Stimulated activated CD4-positive, alpha-beta T cell treated with anti-CD3 and anti-CD28 coated beads, Interleukin-4, amount 100 ng/mL, for 24 hours (primary cell): ENCODE data around the gene LRRN3.

Experiments
- DNase-seq: peaks from one replicate; pipeline ENCODE4 v3.0.0-alpha.2; 2020

The LRRN3 gene

GRCh38 chr7:111108000-111108399, 17.1 kb downstream of the LRRN3 start:
- DNase-seq = no peak

DNA sequence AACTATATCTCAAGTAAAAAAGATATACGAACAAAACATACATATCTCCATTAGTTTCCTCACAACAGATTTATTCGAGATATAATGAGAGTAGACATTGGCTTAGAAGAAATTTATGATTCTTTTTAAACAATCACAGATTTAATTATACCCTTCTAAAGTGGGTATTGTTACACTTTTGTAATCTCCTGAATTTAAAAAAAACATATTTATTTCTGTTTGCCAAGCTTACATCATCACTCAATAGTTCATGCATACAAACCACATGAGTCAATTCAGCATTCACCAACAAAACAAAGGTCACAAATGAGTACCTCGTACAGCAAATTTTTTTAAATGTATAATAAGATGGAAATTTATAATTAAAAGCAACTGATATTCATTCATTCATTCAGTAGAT, 17.6 kb downstream of the LRRN3 start:
- no peak for DNase-seq

GRCh38 chr7:111112439-111112838, 21.5 kb downstream of the LRRN3 start:
- DNase-seq = no peak

GRCh38 chr7:111113263-111114017, 22.5 kb downstream of the LRRN3 start:
- no peak for DNase-seq

DNA sequence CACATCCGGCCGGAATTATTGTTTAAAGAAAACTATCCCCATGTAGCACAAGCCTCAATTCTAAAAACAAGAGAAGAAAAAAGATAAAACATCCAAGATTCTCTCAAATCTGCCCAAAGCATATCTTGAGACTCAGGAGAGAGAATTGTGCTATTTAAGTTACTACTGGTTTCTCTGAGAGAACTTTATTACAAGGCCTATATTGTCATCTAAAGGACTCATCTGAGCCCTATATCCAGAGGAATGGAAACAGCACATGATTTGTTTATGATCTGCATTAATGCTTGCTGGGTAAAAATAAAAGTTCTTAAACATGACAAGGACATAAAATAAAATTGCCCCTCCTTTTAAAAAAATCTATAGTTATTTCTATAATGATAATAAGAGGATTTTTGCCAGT, 25.0 kb downstream of the LRRN3 start:
- no peak for DNase-seq

GRCh38 chr7:111126987-111127386, 36.1 kb downstream of the LRRN3 start:
- DNase-seq = no peak

- no peak for DNase-seq
These were observed 38.5 kb downstream of the LRRN3 start for GRCh38 chr7:111129435-111129834.

DNA sequence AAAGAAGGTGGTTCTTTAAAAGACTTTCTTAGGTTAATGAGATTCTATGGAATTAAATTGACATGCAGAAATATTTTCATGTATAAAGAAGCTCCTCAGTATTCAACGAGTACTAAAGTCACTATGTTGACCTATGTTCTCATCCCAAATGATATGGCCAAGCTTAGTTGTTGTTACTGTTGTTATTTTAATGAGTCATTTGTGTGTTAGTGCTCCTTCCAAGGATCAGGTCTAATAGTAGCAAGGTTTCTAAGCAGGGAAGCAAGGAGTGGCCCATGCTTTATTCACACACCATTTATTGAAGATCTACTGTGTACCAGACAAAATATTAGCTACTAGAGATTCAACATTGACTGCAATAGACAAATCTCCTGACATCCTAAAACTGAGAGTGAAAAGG, 41.9 kb downstream of the LRRN3 start:
- DNase-seq = no peak

DNA sequence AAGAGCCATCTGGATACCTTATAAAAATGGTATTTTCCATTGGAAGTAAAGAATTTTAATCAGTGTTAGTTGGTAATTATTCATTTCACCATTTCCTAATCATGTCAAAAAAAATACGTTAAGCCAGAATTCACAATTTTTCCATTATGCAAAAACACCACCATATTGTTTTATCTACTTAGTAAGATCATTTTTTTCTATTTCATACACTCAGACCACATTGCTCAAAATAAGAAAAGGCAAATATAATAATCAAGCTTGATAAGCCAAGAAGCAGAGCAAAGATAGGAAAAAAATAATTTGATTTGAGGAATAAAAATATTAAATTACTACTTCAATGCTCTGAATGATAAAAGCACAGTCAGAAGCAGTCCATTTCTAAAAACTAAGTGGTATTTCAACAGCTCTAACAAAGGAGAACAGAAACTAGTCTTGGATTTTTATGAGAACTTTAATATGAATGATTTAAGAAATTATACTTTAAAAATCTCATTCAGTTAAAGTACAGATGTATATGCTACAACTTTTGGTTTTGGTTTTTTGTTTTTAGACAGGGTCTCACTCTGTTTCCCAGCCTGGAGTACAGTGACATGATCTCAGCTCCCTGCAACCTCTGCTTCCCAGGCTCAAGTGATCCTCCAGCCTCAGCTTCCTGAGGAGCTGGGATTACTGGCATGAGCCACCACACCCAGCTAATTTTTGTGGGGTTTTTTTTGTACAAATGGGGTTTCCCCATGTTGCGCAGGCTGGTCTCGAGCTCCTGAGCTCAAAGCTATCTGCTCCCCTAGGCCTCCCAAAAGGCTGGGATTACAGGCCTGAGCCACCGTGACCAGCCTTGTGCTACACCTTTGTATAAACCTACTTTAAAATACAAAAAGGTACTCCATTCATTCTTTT, 46.6 kb downstream of the LRRN3 start:
- DNase-seq = peak; percentile 50

DNA sequence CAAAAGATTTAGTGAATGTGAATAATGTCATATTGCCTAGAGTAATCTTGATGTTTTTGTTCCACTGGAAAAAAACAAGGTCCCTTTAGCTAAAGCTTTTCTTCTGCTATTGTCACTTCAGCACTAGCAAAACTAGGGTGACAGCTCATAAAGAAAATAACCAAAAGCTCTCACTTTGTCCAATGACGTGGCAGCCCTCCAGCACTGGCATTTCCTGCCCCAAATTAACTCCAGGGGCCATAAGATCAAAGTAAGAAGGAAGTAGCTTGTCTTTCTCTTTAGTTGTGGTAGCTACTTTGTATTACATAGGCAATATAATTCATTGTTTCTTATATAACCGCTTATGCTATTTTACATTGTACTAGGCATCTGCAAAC, 47.3 kb downstream of the LRRN3 start:
- peak; percentile 67 for DNase-seq

DNA sequence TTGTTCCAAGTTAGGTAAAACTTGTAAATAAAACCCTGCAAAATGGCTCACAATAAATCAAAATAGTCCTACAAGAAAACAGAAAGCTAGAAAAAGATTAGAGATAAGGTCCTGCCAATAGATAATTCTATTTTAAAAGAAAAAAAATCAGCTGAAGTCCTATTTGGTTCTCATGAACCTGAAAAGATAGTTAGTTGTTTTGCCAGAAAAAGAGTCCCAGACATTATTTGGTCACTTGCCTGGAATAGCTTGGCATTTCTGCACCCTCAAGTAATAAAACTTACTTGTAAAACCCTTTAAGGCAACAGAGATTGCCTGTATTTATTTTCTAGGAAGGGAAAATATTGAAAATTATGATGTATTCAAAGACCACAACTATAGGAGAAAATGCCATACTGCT, 47.7 kb downstream of the LRRN3 start:
- DNase-seq = no peak

DNA sequence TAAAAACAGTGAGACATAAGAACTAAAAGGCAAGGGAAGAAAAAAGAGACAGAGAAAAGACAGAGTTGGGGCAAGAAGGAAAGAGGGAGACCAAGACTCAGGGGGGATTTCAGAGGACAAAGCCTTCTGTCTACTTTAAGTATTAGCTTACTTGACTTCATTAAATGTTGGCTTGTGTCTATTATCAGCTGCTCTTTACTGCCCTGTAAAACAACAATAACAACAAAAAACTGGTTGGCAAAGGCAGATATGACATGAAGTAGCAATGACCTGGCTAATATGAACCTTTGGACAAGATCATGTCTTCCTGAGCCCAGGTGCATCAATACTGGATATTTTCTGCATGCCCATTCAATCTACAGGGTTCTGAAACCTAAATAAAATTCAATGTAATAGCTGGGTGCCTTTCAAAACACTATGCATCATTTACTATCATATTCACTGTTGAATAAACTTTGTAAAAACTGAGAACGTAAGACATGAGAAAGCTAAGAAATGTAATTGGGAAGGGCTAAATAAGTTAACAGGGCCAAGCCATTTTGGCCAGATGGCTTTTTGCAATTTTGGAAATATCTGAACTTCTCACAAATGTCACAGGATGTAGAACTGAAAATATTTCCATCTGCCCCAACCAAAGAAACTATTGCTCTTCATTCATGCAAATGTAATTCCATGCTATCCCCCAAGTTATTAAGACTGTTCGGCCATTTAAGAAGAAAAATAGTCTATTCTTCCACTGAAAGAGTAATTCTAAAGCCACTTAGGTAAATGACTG, 49.4 kb downstream of the LRRN3 start:
- DNase-seq = no peak

GRCh38 chr7:111145472-111145871, 54.5 kb downstream of the LRRN3 start:
- no peak for DNase-seq

DNA sequence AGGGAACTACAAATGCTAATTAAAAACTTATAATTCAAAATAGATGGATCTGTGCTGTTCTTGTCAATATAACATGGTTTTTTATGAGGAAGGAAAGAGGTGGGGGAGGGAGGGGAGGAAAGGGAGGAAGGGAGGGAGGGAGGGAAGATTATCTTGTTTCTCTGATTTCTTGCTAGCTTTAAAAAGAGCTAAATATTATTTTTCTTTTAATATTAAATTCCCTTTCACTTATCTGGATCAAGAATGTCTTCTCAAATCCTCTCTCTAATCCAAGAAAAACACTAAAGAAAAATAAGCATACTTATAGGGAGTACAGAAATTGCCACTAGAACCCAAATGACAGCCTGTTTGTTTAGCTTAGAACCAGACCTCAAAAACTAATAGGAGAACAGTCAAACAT, 55.2 kb downstream of the LRRN3 start:
- DNase-seq = no peak

DNA sequence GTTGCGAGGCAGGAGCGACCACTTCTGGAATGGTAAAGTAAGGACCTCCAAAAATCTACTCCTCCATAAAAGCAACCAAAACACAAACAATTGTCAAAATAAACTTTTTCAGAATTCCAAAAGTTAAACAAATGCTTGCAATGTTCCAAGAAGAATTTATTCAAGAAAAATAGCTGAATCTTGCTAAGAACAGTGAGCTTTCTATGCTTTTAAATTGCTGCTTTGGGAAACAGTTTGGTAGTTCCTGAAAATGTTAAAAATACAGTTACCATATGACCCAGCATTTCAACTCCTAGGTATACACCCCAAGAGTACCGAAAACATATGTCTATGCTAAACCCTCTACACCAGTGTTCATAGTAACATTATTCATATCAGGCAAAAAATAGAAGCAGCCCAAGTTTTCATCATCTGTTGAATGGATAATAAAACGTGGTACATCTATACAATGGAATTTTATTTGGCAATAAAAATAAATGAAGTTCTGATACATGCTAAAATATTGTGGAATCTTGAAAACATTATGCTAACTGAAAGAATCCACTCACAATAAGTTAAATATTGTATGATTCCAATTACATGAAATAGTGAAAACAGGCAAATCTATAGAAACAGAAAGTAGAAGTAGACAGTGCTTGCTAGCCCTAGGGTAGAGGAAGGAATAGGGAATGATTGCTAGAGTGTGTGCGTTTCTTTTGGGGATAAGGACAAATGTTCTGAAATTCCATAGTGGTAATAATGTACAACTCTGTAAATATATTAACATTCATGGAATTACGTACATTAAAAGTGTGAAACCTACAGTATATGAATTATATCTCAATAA, 57.0 kb downstream of the LRRN3 start:
- DNase-seq = no peak

DNA sequence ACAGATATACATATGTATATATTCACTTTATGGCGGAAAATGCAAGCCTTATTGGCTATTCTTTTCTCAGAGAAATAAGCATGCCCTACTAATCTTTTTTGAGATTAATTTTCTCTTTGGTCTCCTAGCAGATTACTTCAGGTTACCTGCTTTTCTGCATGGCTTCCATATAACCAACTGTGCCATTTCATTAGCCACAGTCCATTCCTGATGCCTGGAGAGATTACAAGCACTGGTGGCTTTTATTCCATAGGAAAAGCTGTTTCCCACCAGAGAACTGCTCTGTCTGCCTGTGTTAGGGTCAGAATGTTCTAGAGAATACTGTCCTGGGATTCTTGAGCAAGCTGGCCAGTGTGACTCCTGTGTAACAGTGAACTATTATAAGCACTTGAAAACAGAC, 59.8 kb downstream of the LRRN3 start:
- no peak for DNase-seq

DNA sequence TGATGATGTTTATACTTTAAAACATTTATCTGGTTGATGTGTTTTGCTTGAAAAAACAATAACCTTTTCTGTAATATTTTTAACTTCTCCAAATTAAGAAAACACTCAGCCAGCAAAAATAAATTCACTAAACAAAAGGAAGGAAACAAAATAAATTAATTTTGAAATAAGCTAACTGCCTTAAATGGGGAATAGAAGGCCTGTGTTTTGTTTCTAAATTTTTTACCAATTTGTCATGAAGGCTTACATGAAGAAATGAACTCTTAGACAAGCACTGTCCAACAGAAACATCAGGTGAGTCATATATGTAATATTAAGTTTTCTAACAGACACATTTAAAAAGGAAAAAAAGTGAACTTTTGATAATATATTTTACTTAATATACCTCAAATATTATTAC, 68.5 kb downstream of the LRRN3 start:
- no peak for DNase-seq

DNA sequence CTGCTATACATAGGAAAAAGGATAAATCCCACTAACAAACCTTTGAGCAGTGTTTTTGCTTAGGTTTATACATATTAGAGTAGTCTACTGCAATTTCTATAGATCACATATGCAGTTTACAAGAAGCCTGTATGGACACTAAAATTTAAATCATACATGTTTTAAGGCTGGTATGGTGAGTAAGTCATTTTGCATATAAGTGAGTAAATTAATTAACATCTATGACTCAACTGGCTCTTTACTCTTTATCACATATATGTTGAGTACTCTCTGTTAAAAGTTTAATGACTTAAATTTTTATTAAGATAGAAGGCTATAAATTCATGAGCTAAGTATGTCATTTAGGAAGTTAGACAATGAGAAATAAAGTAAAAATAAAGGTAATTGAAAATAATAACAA, 69.4 kb downstream of the LRRN3 start:
- no peak for DNase-seq

DNA sequence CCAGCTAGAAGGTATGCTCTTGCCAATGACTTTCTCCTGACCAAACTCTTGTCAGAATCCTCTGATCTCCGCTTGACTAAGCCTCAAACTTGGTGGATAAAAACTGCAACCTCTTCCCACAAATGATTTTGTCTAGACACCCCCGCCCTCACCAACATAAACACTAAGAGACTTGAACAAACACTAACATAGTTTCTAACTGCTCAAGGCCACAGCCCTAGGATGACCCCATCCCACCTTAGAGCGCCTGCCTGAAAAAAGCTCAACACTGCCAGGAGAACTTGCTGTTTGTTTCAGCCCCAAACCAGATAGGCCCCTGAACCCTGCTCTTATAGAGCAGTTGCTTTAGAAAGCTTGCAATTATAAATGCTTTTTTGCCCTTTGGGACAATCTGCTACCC, 71.8 kb downstream of the LRRN3 start:
- no peak for DNase-seq

DNA sequence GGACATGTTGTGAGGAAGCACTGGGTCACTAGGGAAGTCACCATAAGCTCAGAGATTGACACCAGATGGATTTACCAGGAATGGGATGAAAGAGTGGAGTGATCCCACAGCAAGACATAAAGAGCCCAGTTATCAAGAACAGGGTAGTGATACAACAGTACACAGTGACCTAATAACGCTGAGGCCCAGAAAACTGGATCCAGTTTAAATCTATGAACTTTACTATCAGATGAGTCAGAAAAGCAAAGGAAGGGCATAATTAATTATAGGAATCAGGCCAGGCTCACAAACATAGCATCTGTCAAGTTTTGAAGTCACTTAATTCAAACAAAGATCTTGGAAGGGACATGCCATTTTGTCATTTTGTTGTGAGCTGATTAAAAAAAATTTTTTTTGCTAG, 73.5 kb downstream of the LRRN3 start:
- DNase-seq = no peak

GRCh38 chr7:111168182-111168581, 77.3 kb downstream of the LRRN3 start:
- DNase-seq = no peak

DNA sequence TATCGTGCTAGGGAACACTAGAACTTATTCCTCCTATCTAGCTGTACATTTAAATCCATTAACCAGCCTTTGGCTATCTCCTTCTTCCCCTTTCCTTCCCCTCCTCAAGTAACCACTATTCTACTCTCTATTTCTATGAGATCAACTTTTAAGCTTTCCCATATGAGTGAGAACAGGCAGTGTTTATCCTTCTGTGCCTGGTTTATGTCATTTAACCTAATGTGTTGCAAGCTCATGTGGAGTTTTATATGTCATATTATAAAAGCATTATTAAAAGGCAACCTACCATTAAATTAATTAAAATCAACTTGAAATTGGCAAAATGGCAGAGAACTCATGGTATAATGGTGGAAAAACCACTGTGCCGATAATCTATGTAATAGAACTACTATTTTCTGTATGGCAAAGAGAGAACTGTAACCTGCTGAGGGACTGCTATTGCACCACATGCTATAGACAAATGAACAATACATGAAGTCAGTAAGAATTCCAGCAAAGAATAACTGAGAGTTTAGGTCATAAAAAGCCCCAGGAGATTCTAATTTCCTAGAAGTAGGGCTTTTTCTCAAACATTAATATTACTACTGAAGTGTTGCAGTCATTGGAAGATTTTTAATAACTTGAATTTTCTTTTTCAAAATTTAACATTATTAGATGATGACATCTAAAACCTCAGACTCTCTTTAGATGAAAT, 81.8 kb downstream of the LRRN3 start:
- no peak for DNase-seq
